C1 segment of cervical spinal cord (tissue), 14 donors: ENCODE data around the gene USP3.

Experiments
- DNase-seq, 14 donors: peaks; one replicate each; lab custom pipeline; 2025; lab: John Stamatoyannopoulos, UW

USP3 gene

DNA sequence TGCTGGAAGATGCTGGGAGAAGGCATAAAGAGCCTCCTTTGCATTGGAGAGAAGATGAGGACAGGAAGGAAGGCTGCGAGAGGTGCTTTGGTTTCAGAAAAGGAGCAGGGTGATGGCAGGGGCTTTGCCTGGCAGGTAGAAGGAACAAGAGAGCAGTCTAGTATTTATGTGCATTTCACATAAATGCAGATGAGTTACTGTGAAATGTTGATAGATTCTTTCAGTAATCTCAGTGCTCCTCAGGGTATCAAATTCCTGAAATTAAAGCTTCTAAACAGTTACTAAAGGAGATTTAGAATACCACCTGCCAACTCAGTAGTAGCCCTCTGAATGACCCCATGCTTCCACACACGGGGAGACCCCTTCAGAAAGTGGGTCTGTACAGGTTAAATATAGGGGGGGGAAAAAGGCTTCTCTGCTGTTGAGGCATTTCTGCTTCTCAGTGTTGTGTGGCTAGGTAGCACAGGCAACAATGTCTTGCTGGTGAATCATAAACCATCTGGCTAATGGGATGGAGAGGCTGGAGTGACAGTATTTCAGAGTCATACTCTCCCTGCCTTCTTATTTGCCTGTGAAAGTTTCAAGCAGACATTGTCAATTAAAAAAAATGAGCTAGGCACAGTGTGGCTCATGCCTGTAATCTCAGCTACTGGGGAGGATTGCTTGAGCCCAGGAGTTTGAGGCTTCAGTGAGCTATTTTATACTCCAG lies 78.5 kb downstream of the USP3 start:
- DNase-seq, result no peak

- DNase-seq, result no peak
These were observed 82.4 kb downstream of the USP3 start for GRCh38 chr15:63586790-63587189.

- DNase-seq, result no peak
These were observed 83.1 kb downstream of the USP3 start for GRCh38 chr15:63587527-63587926.

DNA sequence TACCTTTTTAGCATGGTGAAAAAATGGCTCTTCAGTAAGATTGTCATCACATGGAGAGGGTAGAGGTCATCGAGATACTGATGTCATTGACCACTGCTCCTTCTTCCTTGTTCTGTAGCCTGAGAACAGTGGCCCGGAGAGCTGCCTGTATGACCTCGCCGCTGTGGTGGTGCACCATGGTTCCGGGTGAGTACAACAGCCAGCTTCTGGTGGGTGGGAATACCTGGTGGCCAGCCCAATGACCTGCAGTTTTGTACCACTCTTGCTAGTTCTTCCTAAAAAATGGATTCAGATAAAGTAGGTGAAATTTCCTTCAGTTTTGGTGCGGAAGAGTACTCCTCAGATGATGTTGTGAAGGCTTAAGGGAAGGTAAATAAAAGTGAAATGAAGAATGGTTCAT lies 84.4 kb downstream of the USP3 start:
- no peak for DNase-seq

DNA sequence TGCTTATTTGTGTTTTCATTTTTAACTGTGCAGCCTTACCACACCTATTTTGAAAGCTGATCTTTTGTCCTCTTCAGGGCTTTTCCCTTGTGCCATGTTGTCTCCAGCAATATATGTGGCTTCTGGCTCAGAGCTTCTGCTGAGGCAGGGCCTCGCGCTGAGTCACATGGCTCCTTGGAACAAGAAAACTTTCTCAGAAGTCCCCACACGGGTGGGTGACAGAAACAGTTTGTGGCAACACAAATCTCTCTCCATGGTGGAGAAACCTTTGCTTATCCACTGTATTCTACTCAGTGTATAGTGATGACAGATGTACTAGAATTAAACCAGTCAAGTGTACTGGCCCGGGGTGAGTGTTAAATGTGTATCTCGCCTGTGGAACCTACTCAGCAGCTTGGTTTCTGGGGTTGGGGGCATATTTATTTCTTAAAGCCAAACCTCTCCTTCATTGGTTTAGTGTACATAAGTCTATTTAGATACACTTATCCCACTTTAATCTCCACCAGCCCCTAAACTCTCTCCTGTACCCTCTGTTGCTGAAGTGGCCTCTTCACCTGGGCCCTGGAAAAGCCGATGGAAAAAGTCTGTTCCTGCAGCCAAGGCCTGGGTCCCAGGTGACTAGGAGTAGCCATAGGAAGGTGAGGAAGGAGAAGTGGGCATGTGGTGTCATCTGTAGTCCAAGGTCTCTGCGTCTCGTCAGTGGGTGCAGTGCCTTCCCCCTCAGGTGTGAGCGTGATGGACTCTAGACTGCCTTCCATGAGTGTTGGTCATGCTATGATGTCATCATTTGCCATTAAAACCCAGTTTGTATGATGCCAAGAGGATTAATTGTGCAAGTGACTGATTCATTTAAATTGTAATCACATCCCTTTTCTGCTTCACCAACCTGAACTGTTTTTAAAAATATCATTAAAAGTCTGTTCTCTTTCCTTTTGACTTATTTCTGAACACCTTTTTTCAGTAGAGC lies 89.6 kb downstream of the USP3 start:
- DNase-seq, result no peak

GRCh38 chr15:63595065-63595464 lies 90.7 kb downstream of the USP3 start:
- no peak for DNase-seq

GRCh38 chr15:63595688-63596087 lies 91.3 kb downstream of the USP3 start:
- DNase-seq, result no peak

DNA sequence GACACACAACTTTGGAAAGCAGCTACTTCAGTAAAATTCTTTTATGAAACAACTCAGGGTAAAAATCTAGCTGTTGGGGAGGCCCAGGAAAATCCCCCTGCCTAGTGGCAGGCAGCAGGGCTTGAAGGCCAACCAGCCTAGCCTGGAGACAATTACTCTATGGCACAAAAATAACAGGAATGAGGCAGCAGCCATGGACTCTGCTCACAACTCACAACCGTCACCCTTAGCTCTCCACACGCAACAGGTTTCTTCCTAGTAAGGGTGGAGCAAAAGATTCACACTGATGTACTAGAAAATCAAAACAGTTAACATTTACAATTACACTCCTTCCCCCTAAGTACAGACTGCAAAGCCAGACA lies 92.3 kb downstream of the USP3 start:
- no peak for DNase-seq

GRCh38 chr15:63597038-63597790 lies 92.8 kb downstream of the USP3 start, which contains the start of gene FBXL22:
Gene FBXL22, plus strand, starts transcription at chr15:63597387. Its CDS starts 6 bp downstream, at chr15:63597393.
- no peak for DNase-seq

DNA sequence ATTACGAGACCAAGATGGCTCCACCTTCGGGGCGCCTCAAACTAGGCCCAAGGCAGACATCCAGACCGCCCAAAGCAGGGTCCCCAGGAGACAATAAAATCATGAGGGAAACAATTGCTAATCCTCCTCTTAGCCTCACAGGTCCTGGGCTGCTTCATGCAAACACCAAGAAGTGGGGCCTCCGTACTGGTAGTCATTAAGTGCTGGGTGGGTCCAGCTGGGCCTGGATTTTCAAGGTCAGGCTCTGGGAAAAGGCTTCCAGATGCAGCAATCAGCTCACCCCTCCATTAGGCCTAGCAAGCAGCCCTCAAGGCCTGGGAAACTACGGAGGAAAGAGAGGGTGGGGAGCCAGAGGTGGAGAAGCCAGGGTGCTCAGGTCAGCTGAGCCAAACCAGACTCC lies 93.4 kb downstream of the USP3 start:
- no peak for DNase-seq

DNA sequence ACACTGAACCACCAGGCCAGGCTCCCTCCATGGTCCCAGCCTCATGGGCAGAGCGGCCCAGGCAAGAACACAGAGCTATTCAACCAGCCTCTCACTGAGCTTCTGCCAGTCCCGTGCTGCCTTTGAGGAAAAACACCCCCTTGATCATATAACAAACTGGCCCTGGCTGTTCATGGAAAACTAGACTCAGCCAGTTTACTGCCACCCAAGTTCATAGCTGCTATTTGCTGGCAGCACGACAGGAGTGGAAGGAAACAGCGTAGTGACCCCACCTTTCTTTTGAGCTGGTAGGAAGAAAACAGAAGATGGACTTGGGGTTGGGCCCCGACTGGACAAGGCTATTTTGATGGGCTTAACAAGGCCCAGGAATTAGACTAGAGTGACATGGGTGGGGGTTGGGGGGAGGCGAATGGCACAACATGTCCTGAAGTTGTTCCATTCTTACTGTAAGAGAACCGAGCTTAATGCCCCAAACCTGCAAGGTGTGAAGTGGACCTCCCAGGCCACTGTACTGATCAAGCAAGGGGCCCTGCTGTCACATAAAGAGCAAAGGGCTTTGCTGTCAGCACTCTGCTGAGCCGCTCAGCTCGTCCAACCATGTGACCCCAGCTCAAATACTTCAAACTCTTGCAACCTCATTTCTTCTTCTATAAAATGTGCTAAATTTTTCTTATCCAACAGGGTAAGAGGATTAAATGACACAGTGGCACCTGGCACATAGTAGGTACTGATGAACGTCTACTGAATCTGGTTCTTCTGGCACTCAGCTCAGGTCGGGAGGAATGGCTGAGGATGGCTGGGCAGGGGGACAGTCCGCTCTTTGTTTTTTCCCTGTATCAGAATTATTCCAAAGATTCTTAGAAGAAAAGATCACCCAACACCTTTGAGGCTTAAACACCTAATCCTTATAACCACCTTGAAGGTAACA lies 94.3 kb downstream of the USP3 start:
- DNase-seq, result peak in 2 of 14 donors; percentile 15 to 33

- peak in 10 of 14 donors; percentile 39 to 66 (median 54) for DNase-seq
These were observed 95.1 kb downstream of the USP3 start for GRCh38 chr15:63599401-63600000.

DNA sequence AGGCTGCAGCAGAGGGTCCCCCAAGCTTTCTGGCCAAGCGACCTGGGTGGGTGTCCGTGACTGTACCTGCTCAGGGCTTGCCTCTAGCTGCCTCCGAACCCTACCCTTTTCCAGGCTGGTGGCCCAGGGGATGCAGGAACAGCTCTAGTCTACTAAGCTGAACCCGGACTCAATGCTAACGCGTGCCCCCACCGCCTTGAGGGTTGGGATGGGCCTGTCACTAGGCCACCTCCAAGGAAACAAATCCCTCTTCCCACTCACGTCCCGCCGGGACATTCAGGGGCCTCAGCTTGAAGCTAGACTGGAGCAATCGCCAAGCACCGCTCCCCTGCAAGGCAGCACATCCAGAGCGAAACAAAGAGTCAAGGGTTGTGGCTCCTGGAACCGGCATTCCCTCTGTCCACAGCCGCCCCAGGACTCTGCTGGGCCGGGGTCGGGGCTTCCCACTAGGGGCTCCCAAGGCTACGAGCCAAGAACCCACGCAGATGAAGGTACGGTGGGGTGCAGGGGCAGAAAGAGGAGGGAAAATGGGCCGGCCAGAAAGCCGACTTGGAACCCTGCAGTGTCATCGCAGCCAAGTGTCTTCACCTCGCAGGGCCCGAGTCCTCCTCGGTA lies 95.7 kb downstream of the USP3 start:
- DNase-seq, result peak in 2 of 14 donors; percentile 68 to 73

DNA sequence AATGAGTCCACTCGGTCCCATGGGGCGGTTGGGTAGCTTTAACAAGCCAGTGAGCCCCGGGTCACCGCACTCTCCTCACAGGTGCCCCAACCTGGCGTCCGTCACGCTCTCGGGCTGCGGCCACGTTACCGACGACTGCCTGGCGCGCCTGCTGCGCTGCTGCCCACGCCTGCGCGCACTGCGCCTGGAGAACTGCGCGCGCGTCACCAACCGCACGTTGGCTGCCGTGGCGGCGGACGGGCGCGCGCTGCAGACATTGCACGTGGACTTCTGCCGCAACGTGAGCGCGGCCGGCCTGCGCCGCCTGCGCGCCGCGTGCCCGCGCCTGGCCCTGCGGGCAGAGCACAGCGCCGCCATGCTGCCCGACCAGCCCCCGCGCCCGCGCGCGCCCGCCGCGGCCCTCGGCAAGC lies 96.2 kb downstream of the USP3 start:
- DNase-seq, result peak in 13 of 14 donors; percentile 36 to 90 (median 78)

DNA sequence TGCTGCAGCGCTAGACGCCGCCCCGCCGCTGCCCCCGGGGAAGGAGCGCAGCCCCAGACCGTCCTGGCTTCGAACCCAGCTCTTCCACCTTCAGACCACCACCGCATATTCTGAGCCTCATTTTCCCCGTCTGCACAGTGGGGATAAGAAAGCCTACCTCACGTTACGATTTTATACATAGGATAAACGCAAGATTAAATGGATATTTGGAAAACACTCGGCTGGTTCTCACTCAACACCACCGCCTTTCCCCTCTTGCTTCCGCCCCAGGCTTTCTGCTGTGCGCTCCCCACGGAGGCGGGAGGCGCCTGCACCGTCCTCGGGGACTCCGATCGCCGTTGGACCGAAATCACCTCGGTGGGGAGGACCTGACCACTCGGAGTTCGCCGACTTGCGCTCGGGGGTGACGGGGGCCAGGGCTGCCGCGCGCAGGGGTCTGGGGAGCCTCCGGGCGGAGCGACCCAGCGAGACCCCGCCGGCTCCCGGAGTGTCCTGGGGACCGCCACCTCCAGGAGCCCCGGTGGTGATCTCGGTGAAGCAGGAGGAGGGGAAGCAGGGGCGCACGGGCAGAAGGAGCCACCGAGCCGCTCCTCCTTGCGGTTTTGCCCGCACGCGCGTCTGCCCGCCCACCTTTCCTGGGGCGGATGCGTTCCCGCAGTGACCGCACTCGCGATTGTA lies 96.8 kb downstream of the USP3 start:
- peak in 5 of 14 donors; percentile 38 to 67 (median 54) for DNase-seq

DNA sequence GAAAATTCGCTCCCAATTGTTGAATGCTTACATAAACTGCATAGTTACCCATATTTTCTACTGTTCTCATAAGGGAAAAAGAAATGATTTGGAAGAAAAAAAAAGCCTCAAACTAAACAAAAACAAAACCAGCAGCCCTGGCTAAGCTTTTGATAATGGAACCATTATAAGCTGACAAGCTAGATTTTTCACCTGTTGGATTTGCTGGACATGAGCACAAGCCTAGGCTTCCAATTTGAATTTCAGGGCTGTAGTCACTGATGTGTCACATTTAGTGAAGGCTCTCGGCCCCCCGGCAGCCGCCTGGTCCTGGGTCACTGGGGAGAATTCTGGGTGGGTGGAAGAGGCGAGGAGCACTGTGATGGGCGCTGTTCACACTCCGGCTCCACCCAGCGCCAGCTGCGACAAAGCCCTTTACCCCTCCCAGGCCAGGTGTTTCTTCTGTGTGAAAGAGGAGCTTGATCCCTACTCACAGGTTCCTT lies 97.4 kb downstream of the USP3 start:
- peak in 1 of 14 donors; percentile 51 for DNase-seq

- no peak for DNase-seq
These were observed 98.2 kb downstream of the USP3 start for GRCh38 chr15:63602595-63602994.

GRCh38 chr15:63603516-63603915 lies 99.1 kb downstream of the USP3 start:
- peak in 5 of 14 donors; percentile 19 to 43 (median 35) for DNase-seq

DNA sequence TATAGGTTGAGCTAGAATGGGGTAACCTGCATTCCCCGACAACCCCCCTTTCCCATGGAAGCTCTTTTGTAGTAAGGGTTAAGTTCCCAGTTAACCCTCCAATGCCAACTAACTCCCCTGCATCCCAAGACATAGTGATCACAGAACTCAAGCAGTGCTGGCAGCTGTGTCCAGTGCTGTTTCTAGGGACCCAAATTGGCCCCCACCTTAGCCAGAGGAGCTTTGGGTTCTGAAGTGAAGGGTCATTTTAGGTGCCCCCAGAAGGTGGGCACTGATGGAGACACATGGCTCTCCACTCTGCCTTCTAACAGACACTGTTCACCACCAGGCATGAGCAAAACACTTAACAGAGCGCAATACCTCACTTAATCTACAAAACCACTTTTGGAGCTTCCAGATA lies 99.9 kb downstream of the USP3 start:
- no peak for DNase-seq
